ENCODE data around the gene TMEM171. TPM values are rescaled to one million over a fixed set of nuclear protein-coding genes. Genes with fewer than 3 reads are reported as not detected.

TMEM171 gene
- total RNA-seq, 1 donor from 2014 or later = 0.49 TPM

GRCh38 chr5:73121119-73121463, 716 bp downstream of the TMEM171 start:
- DNase-seq = no peak

- DNase-seq = no peak
These were observed 2.8 kb downstream of the TMEM171 start for GRCh38 chr5:73122875-73123810.

GRCh38 chr5:73125289-73125688, 4.9 kb downstream of the TMEM171 start:
- no peak for DNase-seq

- no peak for DNase-seq
These were observed 6.0 kb downstream of the TMEM171 start for GRCh38 chr5:73126381-73126780.

GRCh38 chr5:73126957-73127356, 6.6 kb downstream of the TMEM171 start:
- no peak for DNase-seq

- no peak for DNase-seq
These were observed 8.8 kb downstream of the TMEM171 start for GRCh38 chr5:73129143-73129542.

- no peak for DNase-seq
These were observed 10.4 kb downstream of the TMEM171 start for GRCh38 chr5:73130811-73131210.

- DNase-seq = no peak
These were observed 11.5 kb downstream of the TMEM171 start for GRCh38 chr5:73131711-73132425.

GRCh38 chr5:73132759-73133158, 12.4 kb downstream of the TMEM171 start:
- DNase-seq = no peak

GRCh38 chr5:73135021-73135420, 14.6 kb downstream of the TMEM171 start:
- DNase-seq = no peak

GRCh38 chr5:73135429-73136054, 15.2 kb downstream of the TMEM171 start:
- no peak for DNase-seq

- DNase-seq = no peak
These were observed 15.7 kb downstream of the TMEM171 start for GRCh38 chr5:73136055-73136562.

GRCh38 chr5:73137563-73138530, 17.5 kb downstream of the TMEM171 start:
- no peak for DNase-seq

- no peak for DNase-seq
These were observed 19.1 kb downstream of the TMEM171 start for GRCh38 chr5:73139485-73139884.

GRCh38 chr5:73140801-73141200, 20.4 kb downstream of the TMEM171 start:
- DNase-seq = no peak

- no peak for DNase-seq
These were observed 21.7 kb downstream of the TMEM171 start for GRCh38 chr5:73142035-73142434.

- no peak for DNase-seq
These were observed 23.3 kb downstream of the TMEM171 start for GRCh38 chr5:73143716-73144115.

- DNase-seq = no peak
These were observed 29.2 kb downstream of the TMEM171 start for GRCh38 chr5:73149540-73149939.

- DNase-seq = no peak
These were observed 30.5 kb downstream of the TMEM171 start for GRCh38 chr5:73150876-73151275.

- DNase-seq = no peak
These were observed 31.5 kb downstream of the TMEM171 start for GRCh38 chr5:73151766-73152410.
